HFF-Myc (cell line): ENCODE data around the gene SRCAP.

Experiments used
- DNase-seq: peaks from one replicate; pipeline ENCODE4 v3.0.0-alpha.2; 2011; ENCODE audit warnings: low read depth; ENCODE audit errors: extremely low read depth
- H3K4me3 ChIP-seq: replicated peaks from 2 replicates; pipeline ENCODE4 v1.5.1; 2011; ENCODE audit warnings: low read depth, mild to moderate bottlenecking, control low read depth, low read length
- CTCF ChIP-seq: IDR thresholded peaks from 2 replicates; pipeline ENCODE4 v1.5.1; 2012; ENCODE audit warnings: mild to moderate bottlenecking, low read depth, low read length, control low read depth; ENCODE audit errors: missing control alignments

The SRCAP gene

GRCh38 chr16:30654856-30655255 is 44.1 kb upstream of the SRCAP start:
- TF ChIP-seq CTCF: no peak
- no peak overlapping the region for H3K4me3 ChIP-seq
- DNase-seq: no peak

GRCh38 chr16:30655815-30656347 is 43.1 kb upstream of the SRCAP start:
- H3K4me3 ChIP-seq: no peak overlapping the region
- TF ChIP-seq CTCF: no peak
- no peak for DNase-seq

- TF ChIP-seq CTCF: no peak
- H3K4me3 ChIP-seq: no peak overlapping the region
- DNase-seq: no peak
Measured at GRCh38 chr16:30656388-30656787, 42.6 kb upstream of the SRCAP start.

GRCh38 chr16:30656974-30657865 is 41.8 kb upstream of the SRCAP start:
- TF ChIP-seq CTCF: no peak
- H3K4me3 ChIP-seq: peak overlapping the region; percentile 47
- no peak for DNase-seq

GRCh38 chr16:30657866-30658730 is 40.9 kb upstream of the SRCAP start, which contains the start of gene FBRS:
Gene FBRS (plus strand): TSS chr16:30658431. CDS start chr16:30659519, 1,088 bp downstream.
- TF ChIP-seq CTCF: peak; percentile 74
- H3K4me3 ChIP-seq: peak within 1 kb of the TSS; percentile 87
- peak; percentile 100 for DNase-seq

GRCh38 chr16:30658731-30659506 is 40.1 kb upstream of the SRCAP start:
- no peak for TF ChIP-seq CTCF
- H3K4me3 ChIP-seq: peak overlapping the region; percentile 87
- DNase-seq: peak; percentile 83
